ENCODE data around the gene NAGLU. TPM values are rescaled to one million over a fixed set of nuclear protein-coding genes. Genes with fewer than 3 reads are reported as not detected.

The NAGLU gene
- total and polyA plus RNA-seq, 2 of the 13 experiments (the other 11 are each of a cell fraction or from before 2014, with no cell fraction given) = 28.2 to 40.1 TPM

GRCh38 chr17:42536048-42536371 lies at the start of gene NAGLU (continued):
- TF ChIP-seq KLF6 (CRISPR knock-in tag; IDR thresholded peaks at IDR 0.05) (peak; percentile 52; the same call in 1 of the 2 replicates), ZBTB7A (CRISPR knock-in tag; IDR thresholded peaks at IDR 0.05) (peak; percentile 60; the same call in 1 of the 2 replicates), AKAP8 (CRISPR knock-in tag; IDR thresholded peaks at IDR 0.05) (no peak), REXO4 (CRISPR knock-in tag; IDR thresholded peaks at IDR 0.05; ENCODE audit: borderline replicate concordance) (no peak), TOE1 (CRISPR knock-in tag; IDR thresholded peaks at IDR 0.05) (no peak; the same call in 1 of the 2 replicates), PCBP1 (IDR thresholded peaks at IDR 0.05; ENCODE audit: borderline replicate concordance, low read depth, low read length) (no peak), HMG20B (CRISPR knock-in tag; conservative IDR thresholded peaks at IDR 0.05) (0 out of 2 replicates have a peak, but pooled peaks have one; percentile 19), ZNF720 (CRISPR knock-in tag; IDR thresholded peaks at IDR 0.05) (no peak), SIX1 (CRISPR knock-in tag; IDR thresholded peaks at IDR 0.05; ENCODE audit: borderline replicate concordance) (peak; percentile 41; the same call in 1 of the 2 replicates), ZNF224 (CRISPR knock-in tag; IDR thresholded peaks at IDR 0.05) (0 out of 2 replicates have a peak, but pooled peaks have one; percentile 59), DMAP1 (CRISPR knock-in tag; IDR thresholded peaks at IDR 0.05) (peak; percentile 86), ATF1 (CRISPR knock-in tag; IDR thresholded peaks at IDR 0.05) (no peak), SOX13 (IDR thresholded peaks at IDR 0.05) (no peak), SOX13 (CRISPR knock-in tag; conservative IDR thresholded peaks at IDR 0.05 in 1 of 2, IDR thresholded peaks at IDR 0.05 in 1 of 2) (peak in 1 of 2 experiments; percentile 66; a peak in 2 of 4 replicates), ZNF605 (CRISPR knock-in tag; IDR thresholded peaks at IDR 0.05) (peak; percentile 88), NR0B2 (CRISPR knock-in tag; IDR thresholded peaks at IDR 0.05) (peak; percentile 64; the same call in 1 of the 2 replicates), BORCS8-MEF2B (CRISPR knock-in tag; IDR thresholded peaks at IDR 0.05) (no peak; the same call in none of the 2 replicates), MED1 (CRISPR knock-in tag; IDR thresholded peaks at IDR 0.05) (peak; percentile 88), TIGD3 (CRISPR knock-in tag; IDR thresholded peaks at IDR 0.05; ENCODE audit: borderline replicate concordance) (0 out of 2 replicates have a peak, but pooled peaks have one; percentile 22), ZBTB25 (CRISPR knock-in tag; IDR thresholded peaks at IDR 0.05) (0 out of 2 replicates have a peak, but pooled peaks have one; percentile 52), NFAT5 (CRISPR knock-in tag; IDR thresholded peaks at IDR 0.05) (peak; percentile 90), ZSCAN25 (CRISPR knock-in tag; IDR thresholded peaks at IDR 0.05) (no peak), ZNF816 (CRISPR knock-in tag; IDR thresholded peaks at IDR 0.05; ENCODE audit: borderline replicate concordance) (peak; percentile 95; the same call in 1 of the 2 replicates), ISL2 (CRISPR knock-in tag; IDR thresholded peaks at IDR 0.05) (peak; percentile 51; the same call in 1 of the 2 replicates)

Data from HepG2 (cell line).